ENCODE measurements around the gene MACROD2.

The MACROD2 gene

GRCh38 chr20:14622796-14623195 lies 627.5 kb downstream of the MACROD2 start:
- no peak overlapping the region for H3K4me3 ChIP-seq (ENCODE audit: low read depth, low read length)
- DNase-seq (ENCODE audit: low read depth): peak; percentile 70
- TF ChIP-seq, protein P1, sequence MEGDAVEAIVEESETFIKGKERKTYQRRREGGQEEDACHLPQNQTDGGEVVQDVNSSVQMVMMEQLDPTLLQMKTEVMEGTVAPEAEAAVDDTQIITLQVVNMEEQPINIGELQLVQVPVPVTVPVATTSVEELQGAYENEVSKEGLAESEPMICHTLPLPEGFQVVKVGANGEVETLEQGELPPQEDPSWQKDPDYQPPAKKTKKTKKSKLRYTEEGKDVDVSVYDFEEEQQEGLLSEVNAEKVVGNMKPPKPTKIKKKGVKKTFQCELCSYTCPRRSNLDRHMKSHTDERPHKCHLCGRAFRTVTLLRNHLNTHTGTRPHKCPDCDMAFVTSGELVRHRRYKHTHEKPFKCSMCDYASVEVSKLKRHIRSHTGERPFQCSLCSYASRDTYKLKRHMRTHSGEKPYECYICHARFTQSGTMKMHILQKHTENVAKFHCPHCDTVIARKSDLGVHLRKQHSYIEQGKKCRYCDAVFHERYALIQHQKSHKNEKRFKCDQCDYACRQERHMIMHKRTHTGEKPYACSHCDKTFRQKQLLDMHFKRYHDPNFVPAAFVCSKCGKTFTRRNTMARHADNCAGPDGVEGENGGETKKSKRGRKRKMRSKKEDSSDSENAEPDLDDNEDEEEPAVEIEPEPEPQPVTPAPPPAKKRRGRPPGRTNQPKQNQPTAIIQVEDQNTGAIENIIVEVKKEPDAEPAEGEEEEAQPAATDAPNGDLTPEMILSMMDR (conservative IDR thresholded peaks at IDR 0.05; ENCODE audit: low read depth, low read length): peak; percentile 50

DNA sequence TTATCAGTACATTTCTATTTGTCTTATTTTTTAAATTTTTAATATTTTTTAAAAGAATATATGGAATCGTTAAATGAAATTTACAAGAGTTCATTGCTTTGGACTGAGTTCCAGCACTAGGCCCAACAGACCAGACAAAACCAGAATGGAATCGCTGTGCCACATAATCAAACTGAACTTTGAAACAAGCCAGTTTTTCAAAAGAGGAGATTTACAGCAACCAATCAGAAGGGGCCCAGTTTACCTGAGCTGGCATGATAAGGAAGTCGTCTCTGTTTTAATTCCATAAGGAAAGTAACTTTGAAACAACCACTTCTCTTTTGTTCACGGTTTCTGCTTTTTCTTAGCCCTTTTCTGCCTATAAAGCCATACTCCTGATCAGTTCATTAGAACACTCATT lies 635.7 kb downstream of the MACROD2 start:
- no peak for DNase-seq (ENCODE audit: low read depth)
- H3K4me3 ChIP-seq (ENCODE audit: low read depth, low read length): no peak overlapping the region
- TF ChIP-seq, protein P1 (conservative IDR thresholded peaks at IDR 0.05; ENCODE audit: low read depth, low read length): no peak

GRCh38 chr20:14632906-14633305 lies 637.6 kb downstream of the MACROD2 start:
- H3K4me3 ChIP-seq (ENCODE audit: low read depth, low read length): no peak overlapping the region
- TF ChIP-seq, protein P1 (conservative IDR thresholded peaks at IDR 0.05; ENCODE audit: low read depth, low read length): no peak
- no peak for DNase-seq (ENCODE audit: low read depth)

GRCh38 chr20:14633507-14633906 lies 638.2 kb downstream of the MACROD2 start:
- no peak overlapping the region for H3K4me3 ChIP-seq (ENCODE audit: low read depth, low read length)
- no peak for DNase-seq (ENCODE audit: low read depth)
- TF ChIP-seq, protein P1 (conservative IDR thresholded peaks at IDR 0.05; ENCODE audit: low read depth, low read length): no peak

GRCh38 chr20:14634665-14635064 lies 639.3 kb downstream of the MACROD2 start:
- TF ChIP-seq, protein P1 (conservative IDR thresholded peaks at IDR 0.05; ENCODE audit: low read depth, low read length): no peak
- no peak overlapping the region for H3K4me3 ChIP-seq (ENCODE audit: low read depth, low read length)
- no peak for DNase-seq (ENCODE audit: low read depth)

- TF ChIP-seq, protein P1 (conservative IDR thresholded peaks at IDR 0.05; ENCODE audit: low read depth, low read length): no peak
- no peak overlapping the region for H3K4me3 ChIP-seq (ENCODE audit: low read depth, low read length)
- DNase-seq (ENCODE audit: low read depth): no peak
Measured at GRCh38 chr20:14637441-14637840, 642.1 kb downstream of the MACROD2 start.

- TF ChIP-seq, protein P1 (conservative IDR thresholded peaks at IDR 0.05; ENCODE audit: low read depth, low read length): no peak
- DNase-seq (ENCODE audit: low read depth): no peak
- no peak overlapping the region for H3K4me3 ChIP-seq (ENCODE audit: low read depth, low read length)
Measured at GRCh38 chr20:14643146-14643545, 647.8 kb downstream of the MACROD2 start.
